Measurements from ENCODE around the gene GPR37. TPM values are rescaled to one million over a fixed set of nuclear protein-coding genes. Genes with fewer than 3 reads are reported as not detected.
A peak's percentile ranks its signal among the peaks of the same experiment; 100 is the strongest.

Gene GPR37
- total RNA-seq, 1 donor from 2014 or later = 9.8 TPM

GRCh38 chr7:124768525-124768924 lies 2.9 kb upstream of the GPR37 start:
- FAIRE-seq (no peak), DNase-seq (ENCODE audit: low read depth) (no peak)
- no peak overlapping the region for H3K4me3 ChIP-seq (ENCODE audit: insufficient read depth, low read depth, low read length)

DNA sequence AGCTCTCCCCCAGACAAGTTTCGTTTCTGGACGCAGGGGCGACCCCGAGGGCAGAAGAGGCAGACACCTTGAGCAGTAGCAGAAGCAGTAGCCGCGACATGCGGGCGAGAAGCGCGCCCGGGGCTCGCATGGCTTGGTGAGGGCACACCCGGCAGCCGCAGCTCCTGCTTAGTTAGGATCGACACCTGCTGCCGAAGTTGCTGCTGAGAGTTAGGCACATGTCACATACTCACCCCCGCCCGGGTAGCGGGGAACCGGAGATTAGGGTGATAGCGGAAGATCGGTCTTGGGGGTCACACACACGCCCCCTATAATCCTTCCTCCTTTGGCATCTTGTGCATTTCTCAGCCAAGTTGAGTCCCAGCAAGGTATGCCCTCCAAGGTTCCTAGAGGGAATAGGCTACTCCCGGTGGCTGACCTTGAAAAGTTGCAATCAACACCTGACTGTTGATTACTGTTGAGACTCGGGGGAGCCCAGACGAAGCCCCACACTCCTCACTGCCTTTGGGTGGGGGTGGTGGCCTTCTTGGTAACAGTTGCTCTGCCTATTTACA lies 668 bp downstream of the GPR37 start:
- TF ChIP-seq, protein P1, sequence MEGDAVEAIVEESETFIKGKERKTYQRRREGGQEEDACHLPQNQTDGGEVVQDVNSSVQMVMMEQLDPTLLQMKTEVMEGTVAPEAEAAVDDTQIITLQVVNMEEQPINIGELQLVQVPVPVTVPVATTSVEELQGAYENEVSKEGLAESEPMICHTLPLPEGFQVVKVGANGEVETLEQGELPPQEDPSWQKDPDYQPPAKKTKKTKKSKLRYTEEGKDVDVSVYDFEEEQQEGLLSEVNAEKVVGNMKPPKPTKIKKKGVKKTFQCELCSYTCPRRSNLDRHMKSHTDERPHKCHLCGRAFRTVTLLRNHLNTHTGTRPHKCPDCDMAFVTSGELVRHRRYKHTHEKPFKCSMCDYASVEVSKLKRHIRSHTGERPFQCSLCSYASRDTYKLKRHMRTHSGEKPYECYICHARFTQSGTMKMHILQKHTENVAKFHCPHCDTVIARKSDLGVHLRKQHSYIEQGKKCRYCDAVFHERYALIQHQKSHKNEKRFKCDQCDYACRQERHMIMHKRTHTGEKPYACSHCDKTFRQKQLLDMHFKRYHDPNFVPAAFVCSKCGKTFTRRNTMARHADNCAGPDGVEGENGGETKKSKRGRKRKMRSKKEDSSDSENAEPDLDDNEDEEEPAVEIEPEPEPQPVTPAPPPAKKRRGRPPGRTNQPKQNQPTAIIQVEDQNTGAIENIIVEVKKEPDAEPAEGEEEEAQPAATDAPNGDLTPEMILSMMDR (IDR thresholded peaks at IDR 0.05; ENCODE audit: insufficient read depth, low read depth, low read length) = no peak
- peak; percentile 39 for TF ChIP-seq EZH2 (IDR thresholded peaks at IDR 0.05; ENCODE audit: insufficient read depth, low read length)
- Histone ChIP-seq H2AFZ (ENCODE audit: low read depth, low read length) (peak overlapping the region; percentile 95), H3K4me2 (ENCODE audit: low read length) (peak overlapping the region; percentile 93), H4K20me1 (ENCODE audit: insufficient read depth, low read length) (no peaks in the 10 kb centered on the region), H3K27ac (ENCODE audit: low read depth, low read length) (no peak overlapping the region), H3K4me3 (ENCODE audit: insufficient read depth, low read depth, low read length) (peak overlapping the region; percentile 74), H3K4me1 (ENCODE audit: insufficient read depth, low read length) (peaks cover 8% of the 10 kb centered on the region), H3K36me3 (ENCODE audit: insufficient read depth, low read length) (no peaks in the 10 kb centered on the region), H3K79me2 (ENCODE audit: insufficient read depth, low read length) (no peaks in the 10 kb centered on the region), H3K27me3 (ENCODE audit: insufficient read depth, low read length) (peaks cover 19% of the 10 kb centered on the region), H3K9me3 (ENCODE audit: insufficient read depth, low read depth, low read length) (peaks cover 3% of the 10 kb centered on the region), H3K9ac (ENCODE audit: low read length) (peak overlapping the region; percentile 54)
- peaks cover 3% of the 10 kb centered on the region for H3K9me3 Mint-ChIP-seq (ENCODE audit: unreplicated experiment)
- peaks cover 12% of the 10 kb centered on the region for H3K4me1 Mint-ChIP-seq (ENCODE audit: low read depth, unreplicated experiment)
- peak overlapping the region; percentile 94 for H3K4me3 Mint-ChIP-seq (ENCODE audit: unreplicated experiment)
- peak overlapping the region; percentile 41 for H3K27ac Mint-ChIP-seq (ENCODE audit: unreplicated experiment)
- no peak for DNase-seq (ENCODE audit: low read depth)
- no peaks in the 10 kb centered on the region for H3K36me3 Mint-ChIP-seq (ENCODE audit: low read depth, unreplicated experiment)
- no peaks in the 10 kb centered on the region for H3K27me3 Mint-ChIP-seq (ENCODE audit: low read depth, unreplicated experiment)
- FAIRE-seq = no peak

More at GRCh38 chr7:124768525-124768924, 2.9 kb upstream of the GPR37 start:
- Histone ChIP-seq H3K9me3 (ENCODE audit: insufficient read depth, low read depth, low read length) (peaks cover 3% of the 10 kb centered on the region), H3K79me2 (ENCODE audit: insufficient read depth, low read length) (no peaks in the 10 kb centered on the region), H2AFZ (ENCODE audit: low read depth, low read length) (no peak overlapping the region), H3K4me2 (ENCODE audit: low read length) (no peak overlapping the region), H3K4me1 (ENCODE audit: insufficient read depth, low read length) (peaks cover 8% of the 10 kb centered on the region), H4K20me1 (ENCODE audit: insufficient read depth, low read length) (no peaks in the 10 kb centered on the region), H3K9ac (ENCODE audit: low read length) (no peak overlapping the region), H3K36me3 (ENCODE audit: insufficient read depth, low read length) (no peaks in the 10 kb centered on the region), H3K27ac (ENCODE audit: low read depth, low read length) (no peak overlapping the region), H3K27me3 (ENCODE audit: insufficient read depth, low read length) (peaks cover 18% of the 10 kb centered on the region)
- H3K4me1 Mint-ChIP-seq (ENCODE audit: low read depth, unreplicated experiment) = peaks cover 5% of the 10 kb centered on the region
- no peak overlapping the region for H3K27ac Mint-ChIP-seq (ENCODE audit: unreplicated experiment)
- H3K9me3 Mint-ChIP-seq (ENCODE audit: unreplicated experiment) = no peaks in the 10 kb centered on the region
- TF ChIP-seq, protein P1 (IDR thresholded peaks at IDR 0.05; ENCODE audit: insufficient read depth, low read depth, low read length) = no peak
- TF ChIP-seq EZH2 (IDR thresholded peaks at IDR 0.05; ENCODE audit: insufficient read depth, low read length) = no peak
- H3K27me3 Mint-ChIP-seq (ENCODE audit: low read depth, unreplicated experiment) = no peaks in the 10 kb centered on the region
- no peaks in the 10 kb centered on the region for H3K36me3 Mint-ChIP-seq (ENCODE audit: low read depth, unreplicated experiment)
- H3K4me3 Mint-ChIP-seq (ENCODE audit: unreplicated experiment) = no peak overlapping the region
